ENCODE measurements around the gene CENPO.
A peak's percentile ranks its signal among the peaks of the same experiment; 100 is the strongest.

Gene CENPO

DNA sequence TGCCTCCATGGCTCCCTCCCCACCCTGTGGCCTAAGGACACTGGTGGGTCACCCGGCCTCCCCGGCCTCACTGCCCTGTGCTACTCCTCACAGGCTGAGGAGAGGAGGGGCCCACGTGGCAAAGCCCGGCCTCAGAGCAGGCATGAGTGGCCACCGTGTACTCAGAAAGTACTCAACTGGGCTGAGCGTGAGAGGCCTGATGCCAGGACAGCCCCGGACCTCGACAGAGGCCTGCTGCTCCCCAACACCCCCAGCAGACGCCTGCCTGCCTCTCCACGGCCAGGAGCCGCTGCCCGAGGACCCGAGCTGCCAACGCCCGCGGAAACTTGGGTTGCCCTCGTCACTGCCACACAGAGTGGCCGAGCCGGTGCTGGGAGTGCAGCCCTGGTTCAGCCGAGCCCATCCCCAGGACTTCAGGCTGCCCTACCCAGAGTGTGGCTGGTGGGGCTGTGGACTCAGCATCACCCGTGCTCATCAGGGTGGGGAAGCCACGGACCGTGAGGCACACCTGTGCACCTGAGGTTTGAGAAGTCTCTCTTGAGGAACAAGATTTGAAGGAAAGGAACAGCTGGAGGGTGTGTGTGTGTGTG is 59.3 kb downstream of the CENPO start:
- no peaks in the 10 kb centered on the region for H3K27me3 ChIP-seq (ENCODE audit: control insufficient read depth in 1 of 2, insufficient read depth in 2 of 2, low read length in 2 of 2)
- peaks cover 20% of the 10 kb centered on the region for H3K4me1 ChIP-seq (ENCODE audit: control insufficient read depth, insufficient read depth, low read length)
- no peak overlapping the region for H3K27ac ChIP-seq (ENCODE audit: low read length)
- no peak overlapping the region for H3K4me3 ChIP-seq (ENCODE audit: low read length in 2 of 2)
- H3K9me3 ChIP-seq (ENCODE audit: control insufficient read depth in 2 of 2, low read length in 2 of 2), result no peaks in the 10 kb centered on the region
- H3K36me3 ChIP-seq (ENCODE audit: control insufficient read depth in 2 of 2, insufficient read depth in 2 of 2, low read length in 2 of 2), result no peaks in the 10 kb centered on the region
- H3K9ac ChIP-seq (ENCODE audit: low read length in 2 of 2), result no peak overlapping the region

DNA sequence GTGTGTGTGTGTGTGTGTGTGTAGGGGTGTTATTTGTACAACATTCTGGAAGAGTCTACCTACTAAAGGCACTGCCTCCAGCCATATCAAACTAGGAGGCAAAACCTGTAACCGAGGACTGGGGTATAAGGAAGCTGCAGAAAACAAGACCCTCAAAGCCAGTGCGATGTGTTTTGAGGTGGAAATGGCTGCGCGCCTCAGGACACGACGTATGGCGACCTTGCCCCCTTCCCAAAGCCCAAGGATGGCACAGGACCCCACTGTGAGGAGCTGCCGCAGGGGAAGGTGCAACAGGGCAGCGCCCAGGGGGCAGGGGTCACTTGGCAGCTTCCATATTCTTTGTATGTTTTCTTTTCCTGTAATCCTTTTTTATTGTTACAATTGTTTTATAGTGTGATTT is 59.8 kb downstream of the CENPO start:
- Histone ChIP-seq H3K27me3 (ENCODE audit: control insufficient read depth in 1 of 2, insufficient read depth in 2 of 2, low read length in 2 of 2) (no peaks in the 10 kb centered on the region), H3K9me3 (ENCODE audit: control insufficient read depth in 2 of 2, low read length in 2 of 2) (no peaks in the 10 kb centered on the region), H3K9ac (ENCODE audit: low read length in 2 of 2) (no peak overlapping the region), H3K4me3 (ENCODE audit: low read length in 2 of 2) (no peak overlapping the region), H3K27ac (ENCODE audit: low read length) (no peak overlapping the region), H3K4me1 (ENCODE audit: control insufficient read depth, insufficient read depth, low read length) (peaks cover 20% of the 10 kb centered on the region), H3K36me3 (ENCODE audit: control insufficient read depth in 2 of 2, insufficient read depth in 2 of 2, low read length in 2 of 2) (no peaks in the 10 kb centered on the region)

GRCh38 chr2:24853996-24854395 is 60.8 kb downstream of the CENPO start:
- Histone ChIP-seq H3K9ac (ENCODE audit: low read length in 2 of 2) (no peak overlapping the region), H3K27me3 (ENCODE audit: control insufficient read depth in 1 of 2, insufficient read depth in 2 of 2, low read length in 2 of 2) (no peaks in the 10 kb centered on the region), H3K4me1 (ENCODE audit: control insufficient read depth, insufficient read depth, low read length) (peaks cover 20% of the 10 kb centered on the region), H3K4me3 (ENCODE audit: low read length in 2 of 2) (no peak overlapping the region), H3K9me3 (ENCODE audit: control insufficient read depth in 2 of 2, low read length in 2 of 2) (no peaks in the 10 kb centered on the region), H3K27ac (ENCODE audit: low read length) (no peak overlapping the region), H3K36me3 (ENCODE audit: control insufficient read depth in 2 of 2, insufficient read depth in 2 of 2, low read length in 2 of 2) (no peaks in the 10 kb centered on the region)

GRCh38 chr2:24855022-24855622 is 61.9 kb downstream of the CENPO start:
- no peak overlapping the region for H3K9ac ChIP-seq (ENCODE audit: low read length in 2 of 2)
- H3K4me1 ChIP-seq (ENCODE audit: control insufficient read depth, insufficient read depth, low read length), result peaks cover 20% of the 10 kb centered on the region
- no peak overlapping the region for H3K4me3 ChIP-seq (ENCODE audit: low read length in 2 of 2)
- no peaks in the 10 kb centered on the region for H3K36me3 ChIP-seq (ENCODE audit: control insufficient read depth in 2 of 2, insufficient read depth in 2 of 2, low read length in 2 of 2)
- no peaks in the 10 kb centered on the region for H3K27me3 ChIP-seq (ENCODE audit: control insufficient read depth in 1 of 2, insufficient read depth in 2 of 2, low read length in 2 of 2)
- no peaks in the 10 kb centered on the region for H3K9me3 ChIP-seq (ENCODE audit: control insufficient read depth in 2 of 2, low read length in 2 of 2)
- peak overlapping the region; percentile 60 for H3K27ac ChIP-seq (ENCODE audit: low read length)

DNA sequence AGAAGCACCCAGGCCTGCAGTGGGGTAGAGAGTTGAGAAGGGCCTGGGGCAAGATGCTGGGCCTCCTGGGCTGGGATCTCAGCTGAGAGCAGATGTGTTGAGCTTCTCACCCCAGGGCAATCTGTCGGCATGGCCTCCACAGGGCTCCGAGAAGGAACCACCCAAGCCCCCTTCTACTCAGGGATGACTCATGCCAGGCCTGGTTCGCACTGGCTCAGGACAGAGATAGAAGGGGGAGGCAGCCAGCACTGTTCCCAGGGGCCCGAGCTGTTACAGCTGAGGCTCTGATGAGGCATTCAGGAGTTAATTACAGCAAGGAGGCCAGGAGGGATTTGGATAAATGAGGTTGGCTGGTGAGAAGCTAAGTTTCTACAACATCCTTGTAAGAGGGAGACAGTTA is 62.5 kb downstream of the CENPO start:
- Histone ChIP-seq H3K36me3 (ENCODE audit: control insufficient read depth in 2 of 2, insufficient read depth in 2 of 2, low read length in 2 of 2) (no peaks in the 10 kb centered on the region), H3K27ac (ENCODE audit: low read length) (peak overlapping the region; percentile 60), H3K4me1 (ENCODE audit: control insufficient read depth, insufficient read depth, low read length) (peaks cover 20% of the 10 kb centered on the region), H3K4me3 (ENCODE audit: low read length in 2 of 2) (no peak overlapping the region), H3K9me3 (ENCODE audit: control insufficient read depth in 2 of 2, low read length in 2 of 2) (no peaks in the 10 kb centered on the region), H3K9ac (ENCODE audit: low read length in 2 of 2) (peak overlapping the region in 1 of 2 donors; percentile 21), H3K27me3 (ENCODE audit: control insufficient read depth in 1 of 2, insufficient read depth in 2 of 2, low read length in 2 of 2) (no peaks in the 10 kb centered on the region)

- H3K27me3 ChIP-seq (ENCODE audit: control insufficient read depth in 1 of 2, insufficient read depth in 2 of 2, low read length in 2 of 2), result no peaks in the 10 kb centered on the region
- no peak overlapping the region for H3K9ac ChIP-seq (ENCODE audit: low read length in 2 of 2)
- H3K36me3 ChIP-seq (ENCODE audit: control insufficient read depth in 2 of 2, insufficient read depth in 2 of 2, low read length in 2 of 2), result no peaks in the 10 kb centered on the region
- no peaks in the 10 kb centered on the region for H3K9me3 ChIP-seq (ENCODE audit: control insufficient read depth in 2 of 2, low read length in 2 of 2)
- H3K27ac ChIP-seq (ENCODE audit: low read length), result peak overlapping the region; percentile 60
- peaks cover 20% of the 10 kb centered on the region for H3K4me1 ChIP-seq (ENCODE audit: control insufficient read depth, insufficient read depth, low read length)
- no peak overlapping the region for H3K4me3 ChIP-seq (ENCODE audit: low read length in 2 of 2)
Observed at GRCh38 chr2:24856791-24857211, 63.6 kb downstream of the CENPO start.

GRCh38 chr2:24857746-24858145 is 64.5 kb downstream of the CENPO start:
- no peak overlapping the region for H3K4me3 ChIP-seq (ENCODE audit: low read length in 2 of 2)
- H3K27ac ChIP-seq (ENCODE audit: low read length), result no peak overlapping the region
- peaks cover 20% of the 10 kb centered on the region for H3K4me1 ChIP-seq (ENCODE audit: control insufficient read depth, insufficient read depth, low read length)
- H3K9me3 ChIP-seq (ENCODE audit: control insufficient read depth in 2 of 2, low read length in 2 of 2), result no peaks in the 10 kb centered on the region
- no peaks in the 10 kb centered on the region for H3K27me3 ChIP-seq (ENCODE audit: control insufficient read depth in 1 of 2, insufficient read depth in 2 of 2, low read length in 2 of 2)
- no peaks in the 10 kb centered on the region for H3K36me3 ChIP-seq (ENCODE audit: control insufficient read depth in 2 of 2, insufficient read depth in 2 of 2, low read length in 2 of 2)
- no peak overlapping the region for H3K9ac ChIP-seq (ENCODE audit: low read length in 2 of 2)

GRCh38 chr2:24858996-24859395 is 65.8 kb downstream of the CENPO start:
- Histone ChIP-seq H3K27ac (ENCODE audit: low read length) (no peak overlapping the region), H3K27me3 (ENCODE audit: control insufficient read depth in 1 of 2, insufficient read depth in 2 of 2, low read length in 2 of 2) (no peaks in the 10 kb centered on the region), H3K9ac (ENCODE audit: low read length in 2 of 2) (no peak overlapping the region), H3K4me1 (ENCODE audit: control insufficient read depth, insufficient read depth, low read length) (peaks cover 17% of the 10 kb centered on the region), H3K36me3 (ENCODE audit: control insufficient read depth in 2 of 2, insufficient read depth in 2 of 2, low read length in 2 of 2) (no peaks in the 10 kb centered on the region), H3K4me3 (ENCODE audit: low read length in 2 of 2) (no peak overlapping the region), H3K9me3 (ENCODE audit: control insufficient read depth in 2 of 2, low read length in 2 of 2) (no peaks in the 10 kb centered on the region)

DNA sequence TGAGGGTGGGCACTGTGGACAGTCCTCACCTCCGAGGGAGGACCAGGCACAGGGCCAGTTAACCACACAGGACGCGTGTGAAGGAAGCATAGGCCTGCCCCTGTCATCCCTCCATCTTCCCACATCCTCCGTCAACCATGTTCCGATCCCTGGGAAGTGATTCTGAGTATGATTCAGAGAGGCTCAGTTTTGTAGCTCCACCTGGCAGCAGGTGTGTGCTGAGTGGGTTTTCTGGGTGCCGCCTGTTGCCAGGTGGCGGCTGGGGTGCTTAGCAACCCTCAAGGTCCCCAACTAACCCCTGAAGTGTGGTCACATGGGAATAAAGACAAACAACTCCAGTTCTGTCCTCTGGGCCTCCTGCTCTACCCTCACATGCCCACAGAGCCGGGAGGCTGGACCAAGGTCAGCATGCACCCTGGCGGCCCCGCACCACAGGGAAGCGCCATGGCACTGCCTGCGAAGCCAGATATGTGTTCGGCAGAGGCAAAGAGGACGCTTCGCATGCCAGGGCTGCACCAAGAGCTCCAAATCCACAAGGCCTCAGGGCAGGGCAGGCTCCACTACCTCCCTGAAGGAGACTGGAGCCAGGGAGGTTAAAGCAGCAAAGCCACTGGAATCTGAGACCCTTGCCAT is 66.9 kb downstream of the CENPO start:
- H3K9me3 ChIP-seq (ENCODE audit: control insufficient read depth in 2 of 2, low read length in 2 of 2), result no peaks in the 10 kb centered on the region
- peaks cover 15% of the 10 kb centered on the region for H3K4me1 ChIP-seq (ENCODE audit: control insufficient read depth, insufficient read depth, low read length)
- H3K27ac ChIP-seq (ENCODE audit: low read length), result no peak overlapping the region
- H3K9ac ChIP-seq (ENCODE audit: low read length in 2 of 2), result no peak overlapping the region
- no peak overlapping the region for H3K4me3 ChIP-seq (ENCODE audit: low read length in 2 of 2)
- no peaks in the 10 kb centered on the region for H3K27me3 ChIP-seq (ENCODE audit: control insufficient read depth in 1 of 2, insufficient read depth in 2 of 2, low read length in 2 of 2)
- no peaks in the 10 kb centered on the region for H3K36me3 ChIP-seq (ENCODE audit: control insufficient read depth in 2 of 2, insufficient read depth in 2 of 2, low read length in 2 of 2)

DNA sequence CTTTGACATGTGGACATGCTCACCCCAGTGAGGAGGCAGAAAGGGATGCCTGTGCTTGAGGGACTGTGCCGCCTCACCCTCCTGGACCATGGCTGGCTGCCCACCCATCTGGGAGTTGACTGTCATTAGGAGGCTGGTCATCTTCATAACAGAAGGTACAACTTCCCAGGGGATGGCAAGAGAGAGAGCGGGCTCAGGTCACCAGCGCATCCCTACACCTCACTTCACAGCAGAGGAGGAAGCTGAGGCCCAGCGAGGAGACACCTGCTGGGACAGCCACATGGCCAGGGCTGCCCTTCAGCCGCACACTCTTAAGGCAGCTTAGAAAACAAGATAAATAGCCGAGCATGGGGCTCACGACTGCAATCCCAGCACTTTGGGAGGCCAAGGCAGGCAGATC is 67.4 kb downstream of the CENPO start:
- H3K27me3 ChIP-seq (ENCODE audit: control insufficient read depth in 1 of 2, insufficient read depth in 2 of 2, low read length in 2 of 2), result no peaks in the 10 kb centered on the region
- H3K4me1 ChIP-seq (ENCODE audit: control insufficient read depth, insufficient read depth, low read length), result peaks cover 15% of the 10 kb centered on the region
- H3K27ac ChIP-seq (ENCODE audit: low read length), result no peak overlapping the region
- H3K9me3 ChIP-seq (ENCODE audit: control insufficient read depth in 2 of 2, low read length in 2 of 2), result no peaks in the 10 kb centered on the region
- no peak overlapping the region for H3K4me3 ChIP-seq (ENCODE audit: low read length in 2 of 2)
- no peak overlapping the region for H3K9ac ChIP-seq (ENCODE audit: low read length in 2 of 2)
- no peaks in the 10 kb centered on the region for H3K36me3 ChIP-seq (ENCODE audit: control insufficient read depth in 2 of 2, insufficient read depth in 2 of 2, low read length in 2 of 2)

GRCh38 chr2:24861500-24861899 is 68.3 kb downstream of the CENPO start:
- Histone ChIP-seq H3K27ac (ENCODE audit: low read length) (no peak overlapping the region), H3K9me3 (ENCODE audit: control insufficient read depth in 2 of 2, low read length in 2 of 2) (no peaks in the 10 kb centered on the region)

More at GRCh38 chr2:24861500-24861899, 68.3 kb downstream of the CENPO start:
- H3K27me3 ChIP-seq (ENCODE audit: control insufficient read depth in 1 of 2, insufficient read depth in 2 of 2, low read length in 2 of 2), result no peaks in the 10 kb centered on the region
- H3K4me1 ChIP-seq (ENCODE audit: control insufficient read depth, insufficient read depth, low read length), result peaks cover 7% of the 10 kb centered on the region
- H3K36me3 ChIP-seq (ENCODE audit: control insufficient read depth in 2 of 2, insufficient read depth in 2 of 2, low read length in 2 of 2), result no peaks in the 10 kb centered on the region
- H3K9ac ChIP-seq (ENCODE audit: low read length in 2 of 2), result no peak overlapping the region
- no peak overlapping the region for H3K4me3 ChIP-seq (ENCODE audit: low read length in 2 of 2)

Data from stomach smooth muscle (tissue), 2 donors.